ENCODE measurements around the gene MSN.

GRCh38 chrX:65745427-65745826, 78.0 kb downstream of the MSN start:
- TF ChIP-seq CTCF (IDR thresholded peaks at IDR 0.05; ENCODE audit: low read length) = no peak
- TF ChIP-seq EZH2 (IDR thresholded peaks at IDR 0.05; ENCODE audit: borderline replicate concordance, low read length) = no peak

Measured in OCI-LY1 (cell line).